Cardiac muscle cell (in vitro differentiated cells and primary cell): ENCODE results near the gene MGAT5. TPM values are rescaled to one million over a fixed set of nuclear protein-coding genes. Genes with fewer than 3 reads are reported as not detected.
A peak's percentile ranks its signal among the peaks of the same experiment; 100 is the strongest.

Experiments used
- DNase-seq, 2 donors: peaks; one replicate each; pipeline versions ENCODE4 v3.0.0 to v3.0.0-alpha.2; 2010 to 2017; ENCODE audit warnings: low read depth in 1 of 2, low spot score in 1 of 2
- H3K27ac ChIP-seq: fragments of 200-600 bp; sonication (generic); 2 replicates; pipeline ENCODE4 v1.5.1; 2016
- H3K27me3 ChIP-seq: fragments of 200-600 bp; sonication (generic); 2 replicates; pipeline ENCODE4 v1.6.0; 2016; ENCODE audit warnings: control low read depth
- H3K36me3 ChIP-seq: fragments of 200-600 bp; sonication (generic); 2 replicates; pipeline ENCODE4 v1.5.1; 2016; ENCODE audit warnings: control low read depth
- H3K4me1 ChIP-seq: fragments of 200-600 bp; sonication (generic); 2 replicates; pipeline ENCODE4 v1.8.1; 2017; ENCODE audit warnings: low read depth, mild to moderate bottlenecking, mixed run types
- H3K4me3 ChIP-seq: fragments of 200-600 bp; sonication (generic); 2 replicates; pipeline ENCODE4 v1.5.1; 2016; ENCODE audit warnings: mild to moderate bottlenecking
- H3K9me3 ChIP-seq: fragments of 200-600 bp; sonication (generic); 2 replicates; pipeline ENCODE4 v1.5.1; 2017; ENCODE audit warnings: low read depth, mild to moderate bottlenecking, control low read depth
- CTCF ChIP-seq: IDR thresholded peaks from 2 replicates; pipeline ENCODE4 v1.5.1; 2012; ENCODE audit warnings: low read depth, mild to moderate bottlenecking, low read length
- polyA plus RNA-seq: library from polyadenylated mRNA; unstranded; fragments of >200 nt; fragmentation: Nextera tagmentation; extraction: Ambion mirVana; gene quantifications from 2 replicates; pipeline ENCODE4 v1.2.1, GENCODE V29; 2016
- total RNA-seq: library from RNA; depleted of rRNA; stranded (reverse); fragments of >200 nt; gene quantifications from 2 replicates; pipeline ENCODE4 v1.2.3, GENCODE V29; 2016

Gene MGAT5
- total and polyA plus RNA-seq, 2 experiments from 2014 or later: 12.5 to 66.8 TPM

GRCh38 chr2:134254824-134255223 is 952 bp downstream of the MGAT5 start:
- no peak for DNase-seq
- no peak overlapping the region for H3K27ac ChIP-seq
- H3K27me3 ChIP-seq: no peaks in the 10 kb centered on the region
- H3K9me3 ChIP-seq: no peaks in the 10 kb centered on the region
- H3K4me1 ChIP-seq: peaks cover 13% of the 10 kb centered on the region
- no peak overlapping the region for H3K4me3 ChIP-seq
- TF ChIP-seq CTCF: no peak
- peaks cover 3% of the 10 kb centered on the region for H3K36me3 ChIP-seq

GRCh38 chr2:134256956-134257355 is 3.1 kb downstream of the MGAT5 start:
- Histone ChIP-seq H3K36me3 (peaks cover 3% of the 10 kb centered on the region), H3K4me1 (peaks cover 21% of the 10 kb centered on the region), H3K27ac (no peak overlapping the region), H3K9me3 (no peaks in the 10 kb centered on the region), H3K4me3 (no peak overlapping the region), H3K27me3 (no peaks in the 10 kb centered on the region)
- no peak for TF ChIP-seq CTCF
- no peak for DNase-seq

GRCh38 chr2:134257509-134257908 is 3.6 kb downstream of the MGAT5 start:
- Histone ChIP-seq H3K36me3 (peaks cover 3% of the 10 kb centered on the region), H3K4me3 (no peak overlapping the region), H3K27me3 (no peaks in the 10 kb centered on the region), H3K9me3 (no peaks in the 10 kb centered on the region), H3K4me1 (peaks cover 22% of the 10 kb centered on the region), H3K27ac (no peak overlapping the region)
- DNase-seq: no peak
- no peak for TF ChIP-seq CTCF

GRCh38 chr2:134257965-134258683 is 4.3 kb downstream of the MGAT5 start:
- peaks cover 27% of the 10 kb centered on the region for H3K4me1 ChIP-seq
- no peak overlapping the region for H3K27ac ChIP-seq
- no peaks in the 10 kb centered on the region for H3K9me3 ChIP-seq
- H3K36me3 ChIP-seq: peaks cover 3% of the 10 kb centered on the region
- no peaks in the 10 kb centered on the region for H3K27me3 ChIP-seq
- no peak overlapping the region for H3K4me3 ChIP-seq
- no peak for TF ChIP-seq CTCF
- DNase-seq: no peak

- DNase-seq: no peak
- peak overlapping the region; percentile 26 for H3K27ac ChIP-seq
- no peaks in the 10 kb centered on the region for H3K9me3 ChIP-seq
- H3K36me3 ChIP-seq: peaks cover 3% of the 10 kb centered on the region
- TF ChIP-seq CTCF: no peak
- H3K4me1 ChIP-seq: peaks cover 27% of the 10 kb centered on the region
- no peaks in the 10 kb centered on the region for H3K27me3 ChIP-seq
- H3K4me3 ChIP-seq: no peak overlapping the region
Observed at GRCh38 chr2:134258684-134259388, 5.0 kb downstream of the MGAT5 start.
